ENCODE data around the gene KANK3. TPM values are rescaled to one million over a fixed set of nuclear protein-coding genes. Genes with fewer than 3 reads are reported as not detected.
A peak's percentile ranks its signal among the peaks of the same experiment; 100 is the strongest.

Gene KANK3
- total and polyA plus RNA-seq, 2 of the 8 experiments (the other 6 are each of a cell fraction or from before 2014, with no cell fraction given) = 2.5 to 4.2 TPM

DNA sequence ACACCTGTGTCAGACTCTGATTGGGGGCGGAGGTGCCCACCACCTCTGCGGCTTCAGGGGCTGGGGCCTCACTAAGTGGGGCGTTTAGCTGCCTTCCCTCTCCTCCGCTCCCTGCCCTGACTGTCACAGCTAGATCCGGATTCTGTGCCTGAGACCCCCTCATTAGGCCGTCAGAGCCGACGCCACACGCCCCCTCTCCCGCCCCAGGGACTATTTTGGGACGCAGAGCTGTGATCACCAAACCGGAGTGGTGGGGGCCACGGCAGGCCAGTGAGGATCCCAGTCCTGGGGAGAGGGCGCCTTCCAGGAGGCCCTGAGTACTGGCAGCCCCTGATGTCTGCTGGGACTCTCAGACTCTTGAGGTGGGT, 762 bp downstream of the KANK3 start:
- H3K14ac ChIP-seq (ENCODE audit: insufficient read length) = no peak overlapping the region
- H2AK5ac ChIP-seq (ENCODE audit: low read depth, low read length) = no peak overlapping the region
- no peak for FAIRE-seq
- H2BK5ac ChIP-seq (ENCODE audit: low read depth, low read length) = no peak overlapping the region
- no peak for DNase-seq (ENCODE audit: low read depth in 1 of 2, low spot score in 2 of 2)
- no peak overlapping the region for H2BK15ac ChIP-seq (ENCODE audit: low read length)
- H2BK120ac ChIP-seq (replicated peaks; ENCODE audit: low read depth, low read length) = no peak overlapping the region
- ChIA-PET POLR2A (ENCODE audit: partially characterized antibody) (interaction anchor here (0.7 to 27.1 kb wide), 8 partner anchors 9 to 104 kb away, joined by 3 to 583 read pairs (median 5); partner anchors contain the start of genes CD320, NDUFA7, RAB11B and RPS28), CTCF (ENCODE audit: partially characterized antibody) (interaction anchor here (0.7 to 8.2 kb wide), 7 partner anchors 11 to 163 kb away, joined by 3 to 68 read pairs (median 3); no protein-coding TSS in a partner anchor)
- peak overlapping the region in 1 of 4 experiments; percentile 71; a peak in 3 of 8 replicates for H3K4me3 ChIP-seq (ENCODE audit: extremely low read depth in 1 of 4, insufficient read depth in 2 of 4, low read depth in 3 of 4, low read length in 4 of 4)
- H3K4me2 ChIP-seq (ENCODE audit: insufficient read depth in 1 of 2, low read depth in 2 of 2, low read length in 2 of 2) = peak overlapping the region; percentile 48 to 80; a peak in 2 of 4 replicates
- no peak overlapping the region for H2BK20ac ChIP-seq (ENCODE audit: low read length)
- H2AFZ ChIP-seq (ENCODE audit: low read length) = no peak overlapping the region
- H3K23ac ChIP-seq (ENCODE audit: insufficient read length) = no peak overlapping the region
- no peak overlapping the region for H3K4ac ChIP-seq (replicated peaks; ENCODE audit: insufficient read length, low read depth, low read length)
- H3K4me1 ChIP-seq (replicated peaks in 1 of 4; ENCODE audit: control insufficient read depth in 3 of 4, insufficient read depth in 4 of 4, low read length in 3 of 4) = peaks cover 0 to 8% (median 3%) of the 10 kb centered on the region in 4 experiments; a peak in 3 of 7 replicates
- H4K5ac ChIP-seq (ENCODE audit: insufficient read length, low read depth, low read length) = no peak overlapping the region
- no peaks in the 10 kb centered on the region for H3K9me3 ChIP-seq (ENCODE audit: insufficient read depth in 2 of 2, low read depth in 1 of 2, low read length in 1 of 2)
- no peak overlapping the region for H3K27ac ChIP-seq (ENCODE audit: low read depth, low read length)
- peaks cover 0 to 9% (median 7%) of the 10 kb centered on the region in 4 experiments; a peak in 3 of 7 replicates for H3K27me3 ChIP-seq (replicated peaks in 1 of 4; ENCODE audit: control insufficient read depth in 3 of 4, extremely low read depth in 1 of 4, insufficient read depth in 3 of 4, low read length in 3 of 4)
- 63% methylated on average over 14 of the region's 14 CpGs; no CpG with 5 or more reads in 1 of the 2 experiments for WGBS, 2 experiments (ENCODE audit: extremely low coverage in 1 of 2, insufficient coverage in 1 of 2, insufficient read length in 1 of 2, insufficient replicate concordance in 2 of 2, low coverage in 1 of 2, low lambda C conversion rate in 2 of 2, missing lambda C conversion rate in 1 of 2)
- no peak overlapping the region for H3K18ac ChIP-seq (ENCODE audit: extremely low read depth, low read length)
- H3K56ac ChIP-seq (replicated peaks; ENCODE audit: insufficient read length, low read depth, low read length) = no peak overlapping the region
- peaks cover 5% of the 10 kb centered on the region; the same call in 1 of the 2 replicates for H3K23me2 ChIP-seq (ENCODE audit: low read depth, low read length)
- H3K79me1 ChIP-seq (ENCODE audit: low read depth, low read length) = no peaks in the 10 kb centered on the region
- H4K20me1 ChIP-seq (replicated peaks in 1 of 2; ENCODE audit: control insufficient read depth in 1 of 2, insufficient read depth in 2 of 2, low read length in 2 of 2) = peaks cover 0 to 2% of the 10 kb centered on the region in 2 experiments
- H3K79me2 ChIP-seq (ENCODE audit: control insufficient read depth in 1 of 2, insufficient read depth in 2 of 2, low read length in 2 of 2) = no peaks in the 10 kb centered on the region
- no peak overlapping the region for H3K9ac ChIP-seq (replicated peaks in 1 of 4; ENCODE audit: extremely low read depth in 1 of 4, low read depth in 3 of 4, low read length in 3 of 4)
- no peak overlapping the region for H2BK12ac ChIP-seq (ENCODE audit: low read depth, low read length)
- H4K91ac ChIP-seq (replicated peaks; ENCODE audit: insufficient read length, low read length) = no peak overlapping the region
- H3K36me3 ChIP-seq (ENCODE audit: control insufficient read depth in 2 of 4, insufficient read depth in 4 of 4, low read length in 3 of 4) = no peaks in the 10 kb centered on the region
- H4K8ac ChIP-seq (ENCODE audit: extremely low read depth, insufficient read depth, low read length) = no peak overlapping the region
- no peak for TF ChIP-seq CBX8 (IDR thresholded peaks at IDR 0.05; ENCODE audit: borderline replicate concordance, low read depth, low read length)
- TF ChIP-seq, protein P1, sequence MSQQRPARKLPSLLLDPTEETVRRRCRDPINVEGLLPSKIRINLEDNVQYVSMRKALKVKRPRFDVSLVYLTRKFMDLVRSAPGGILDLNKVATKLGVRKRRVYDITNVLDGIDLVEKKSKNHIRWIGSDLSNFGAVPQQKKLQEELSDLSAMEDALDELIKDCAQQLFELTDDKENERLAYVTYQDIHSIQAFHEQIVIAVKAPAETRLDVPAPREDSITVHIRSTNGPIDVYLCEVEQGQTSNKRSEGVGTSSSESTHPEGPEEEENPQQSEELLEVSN (IDR thresholded peaks at IDR 0.05) = no peak
- no peak for TF ChIP-seq FOSL1 (IDR thresholded peaks at IDR 0.05; ENCODE audit: insufficient read depth, low read depth, low read length)
- TF ChIP-seq SRF (IDR thresholded peaks at IDR 0.05; ENCODE audit: low read depth, low read length) = no peak
- no peak for TF ChIP-seq TAF7 (optimal IDR thresholded peaks at IDR 0.05; ENCODE audit: borderline replicate concordance, low read depth, low read length)
- TF ChIP-seq CEBPB (IDR thresholded peaks at IDR 0.05; ENCODE audit: low read depth, low read length) = no peak
- no peak for TF ChIP-seq PHF8 (conservative IDR thresholded peaks at IDR 0.05; ENCODE audit: low read depth, low read length)
- TF ChIP-seq NRF1 (IDR thresholded peaks at IDR 0.05; ENCODE audit: low read depth, low read length) = no peak
- TF ChIP-seq JUN (IDR thresholded peaks at IDR 0.05; ENCODE audit: low read depth, low read length) = no peak
- no peak for TF ChIP-seq SIRT6 (IDR thresholded peaks at IDR 0.05; ENCODE audit: low read length)
- TF ChIP-seq, protein P2, sequence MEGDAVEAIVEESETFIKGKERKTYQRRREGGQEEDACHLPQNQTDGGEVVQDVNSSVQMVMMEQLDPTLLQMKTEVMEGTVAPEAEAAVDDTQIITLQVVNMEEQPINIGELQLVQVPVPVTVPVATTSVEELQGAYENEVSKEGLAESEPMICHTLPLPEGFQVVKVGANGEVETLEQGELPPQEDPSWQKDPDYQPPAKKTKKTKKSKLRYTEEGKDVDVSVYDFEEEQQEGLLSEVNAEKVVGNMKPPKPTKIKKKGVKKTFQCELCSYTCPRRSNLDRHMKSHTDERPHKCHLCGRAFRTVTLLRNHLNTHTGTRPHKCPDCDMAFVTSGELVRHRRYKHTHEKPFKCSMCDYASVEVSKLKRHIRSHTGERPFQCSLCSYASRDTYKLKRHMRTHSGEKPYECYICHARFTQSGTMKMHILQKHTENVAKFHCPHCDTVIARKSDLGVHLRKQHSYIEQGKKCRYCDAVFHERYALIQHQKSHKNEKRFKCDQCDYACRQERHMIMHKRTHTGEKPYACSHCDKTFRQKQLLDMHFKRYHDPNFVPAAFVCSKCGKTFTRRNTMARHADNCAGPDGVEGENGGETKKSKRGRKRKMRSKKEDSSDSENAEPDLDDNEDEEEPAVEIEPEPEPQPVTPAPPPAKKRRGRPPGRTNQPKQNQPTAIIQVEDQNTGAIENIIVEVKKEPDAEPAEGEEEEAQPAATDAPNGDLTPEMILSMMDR (IDR thresholded peaks at IDR 0.05; ENCODE audit: control extremely low read depth in 1 of 3, insufficient read depth in 1 of 3, low read depth in 1 of 3, low read length in 3 of 3) = no peak
